Smooth muscle cell (in vitro differentiated cells): ENCODE data around the gene AFAP1L1. TPM values are rescaled to one million over a fixed set of nuclear protein-coding genes. Genes with fewer than 3 reads are reported as not detected.

Experiments used
- DNase-seq: peaks from one replicate; lab custom pipeline; 2025; ENCODE audit not compliant: unreplicated experiment; lab: John Stamatoyannopoulos, UW
- H2AFZ ChIP-seq: fragments of 200-600 bp; sonication (generic); 2 replicates; pipeline ENCODE4 v1.6.0; 2016; ENCODE audit warnings: antibody characterized with exemption, low read depth, mild to moderate bottlenecking
- H3F3A ChIP-seq: fragments of 200-600 bp; sonication (generic); 2 replicates; pipeline ENCODE4 v1.6.0; 2017; ENCODE audit warnings: antibody characterized with exemption, low read depth
- H3K27ac ChIP-seq: fragments of 200-600 bp; sonication (generic); 2 replicates; pipeline ENCODE4 v1.5.1; 2016; ENCODE audit warnings: low read depth, mild to moderate bottlenecking
- H3K27me3 ChIP-seq: fragments of 200-600 bp; sonication (generic); 2 replicates; pipeline ENCODE4 v1.6.1; 2016; ENCODE audit warnings: low read depth, mild to moderate bottlenecking
- H3K36me3 ChIP-seq: fragments of 200-600 bp; sonication (generic); 2 replicates; pipeline ENCODE4 v1.5.1; 2016; ENCODE audit warnings: low read depth
- H3K4me1 ChIP-seq: fragments of 200-600 bp; sonication (generic); 2 replicates; pipeline ENCODE4 v1.5.1; 2016; ENCODE audit warnings: low read depth
- H3K4me2 ChIP-seq: fragments of 200-600 bp; sonication (generic); 2 replicates; pipeline ENCODE4 v1.6.0; 2016; ENCODE audit warnings: mild to moderate bottlenecking
- H3K4me3 ChIP-seq: fragments of 200-600 bp; sonication (generic); 2 replicates; pipeline ENCODE4 v1.5.1; 2016; ENCODE audit warnings: mild to moderate bottlenecking
- H3K79me2 ChIP-seq: fragments of 200-600 bp; sonication (generic); 2 replicates; pipeline ENCODE4 v1.6.0; 2016; ENCODE audit warnings: low read depth, mild to moderate bottlenecking
- H3K9ac ChIP-seq: fragments of 200-600 bp; sonication (generic); 2 replicates; pipeline ENCODE4 v1.6.0; 2016; ENCODE audit warnings: low read depth
- H3K9me3 ChIP-seq: fragments of 200-600 bp; sonication (generic); replicated peaks from 2 replicates; pipeline ENCODE4 v1.5.1; 2016; ENCODE audit warnings: low read depth
- H4K20me1 ChIP-seq: fragments of 200-600 bp; sonication (generic); 2 replicates; pipeline ENCODE4 v1.6.0; 2016; ENCODE audit warnings: low read depth
- CTCF ChIP-seq: fragments of 200-600 bp; sonication (generic); IDR thresholded peaks from 2 replicates; pipeline ENCODE4 v1.5.1; 2017; ENCODE audit warnings: borderline replicate concordance, mild to moderate bottlenecking, antibody characterized with exemption; ENCODE audit not compliant: insufficient read depth, poor library complexity, severe bottlenecking
- WGBS: methylation state at CpG from one replicate; pipeline ENCODE4 v1.1.7; 2016; ENCODE audit warnings: low lambda C conversion rate; 5-methylcytosine and 5-hydroxymethylcytosine counted together
- polyA plus RNA-seq: library from polyadenylated mRNA; unstranded; fragments of >200 nt; fragmentation: Nextera tagmentation; extraction: Ambion mirVana; gene quantifications from 2 replicates; pipeline ENCODE4 v1.2.1, GENCODE V29; 2016
- total RNA-seq: library from RNA; depleted of rRNA; stranded (reverse); fragments of >200 nt; gene quantifications from 2 replicates; pipeline ENCODE4 v1.2.3, GENCODE V29; 2014

Gene AFAP1L1
- total and polyA plus RNA-seq, 2 experiments from 2014 or later = 0.59 to 2.3 TPM

DNA sequence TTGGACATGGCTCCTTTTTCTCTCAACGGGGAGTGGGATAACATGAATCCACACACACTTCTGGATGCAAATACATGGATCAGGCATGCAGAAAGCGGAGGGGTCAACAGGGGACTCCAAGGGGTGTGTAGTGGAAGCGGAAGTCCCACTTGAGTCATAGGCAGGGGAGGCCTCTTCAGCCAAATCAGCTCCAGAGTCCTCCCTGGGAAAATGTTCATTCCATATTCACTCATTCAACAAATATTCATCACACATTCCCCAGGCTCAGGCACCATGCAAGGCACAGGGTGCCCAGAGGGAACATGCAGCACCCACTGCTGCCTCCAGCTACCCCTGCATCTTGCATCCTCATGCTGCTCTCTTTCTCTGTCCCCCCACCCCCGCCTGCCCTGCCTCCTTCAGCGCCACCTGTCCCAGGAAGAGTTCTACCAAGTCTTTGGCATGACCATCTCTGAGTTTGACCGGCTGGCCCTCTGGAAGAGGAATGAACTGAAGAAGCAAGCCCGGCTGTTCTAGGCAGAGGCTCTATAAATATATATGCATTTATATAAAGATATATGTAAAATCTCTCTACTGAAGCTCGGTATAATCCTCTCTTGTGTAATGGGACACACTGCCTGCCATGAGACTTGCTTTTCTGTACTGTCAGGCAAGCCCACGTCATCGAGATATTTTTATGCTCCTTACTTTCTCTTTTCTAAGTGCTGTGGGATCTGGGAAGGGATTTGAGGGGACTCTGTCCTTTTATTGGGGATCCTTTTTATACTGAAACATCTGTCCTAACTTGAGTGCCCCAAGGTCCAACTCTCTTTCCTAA, 13.6 kb upstream of the AFAP1L1 start:
- no peak for TF ChIP-seq CTCF
- Histone ChIP-seq H2AFZ (no peak overlapping the region), H3K79me2 (no peaks in the 10 kb centered on the region), H4K20me1 (no peaks in the 10 kb centered on the region), H3K27me3 (peaks cover 52% of the 10 kb centered on the region), H3K4me2 (no peak overlapping the region), H3K4me1 (no peaks in the 10 kb centered on the region), H3K4me3 (no peak overlapping the region), H3K9ac (no peak overlapping the region), H3K27ac (no peak overlapping the region), H3K9me3 (no peaks in the 10 kb centered on the region), H3K36me3 (no peaks in the 10 kb centered on the region), H3F3A (no peaks in the 10 kb centered on the region)
- no peak for DNase-seq
- 81% methylated on average over 10 of the region's 10 CpGs for WGBS

DNA sequence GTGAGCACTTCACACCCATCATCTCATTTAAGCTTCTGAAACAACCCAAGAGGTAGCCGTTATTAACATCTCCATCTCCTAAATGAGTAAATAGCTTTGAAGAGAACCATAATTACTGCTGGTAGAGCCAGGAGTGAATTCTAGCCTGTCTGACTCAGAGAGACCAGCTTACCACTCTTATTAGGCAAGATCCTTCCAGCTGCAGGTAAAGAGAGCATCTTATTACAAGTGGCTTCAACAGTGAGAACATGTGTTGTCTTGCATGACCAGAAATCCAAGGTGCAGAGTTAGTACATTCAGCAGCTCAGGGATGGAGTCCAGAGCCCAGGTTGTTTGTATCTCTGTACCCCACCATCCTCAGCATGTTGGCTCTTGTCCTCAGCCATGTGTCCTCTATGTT, 10.9 kb upstream of the AFAP1L1 start:
- H3K4me2 ChIP-seq = no peak overlapping the region
- no peaks in the 10 kb centered on the region for H4K20me1 ChIP-seq
- DNase-seq = no peak
- TF ChIP-seq CTCF = no peak
- H3K4me1 ChIP-seq = no peaks in the 10 kb centered on the region
- H3F3A ChIP-seq = no peaks in the 10 kb centered on the region
- H3K9ac ChIP-seq = no peak overlapping the region
- no peak overlapping the region for H3K4me3 ChIP-seq
- no peaks in the 10 kb centered on the region for H3K9me3 ChIP-seq
- H3K27me3 ChIP-seq = peaks cover 74% of the 10 kb centered on the region
- H3K79me2 ChIP-seq = no peaks in the 10 kb centered on the region
- no peak overlapping the region for H3K27ac ChIP-seq
- H2AFZ ChIP-seq = no peak overlapping the region
- 68% methylated on average over 1 of the region's 1 CpG for WGBS
- no peaks in the 10 kb centered on the region for H3K36me3 ChIP-seq

- WGBS = 77% methylated on average over 7 of the region's 7 CpGs
- Histone ChIP-seq H3K27ac (no peak overlapping the region), H3K36me3 (no peaks in the 10 kb centered on the region), H3K4me1 (no peaks in the 10 kb centered on the region), H3K27me3 (peaks cover 74% of the 10 kb centered on the region), H3K9me3 (no peaks in the 10 kb centered on the region), H4K20me1 (no peaks in the 10 kb centered on the region), H3K4me3 (no peak overlapping the region), H2AFZ (no peak overlapping the region), H3K79me2 (no peaks in the 10 kb centered on the region), H3F3A (no peaks in the 10 kb centered on the region), H3K9ac (no peak overlapping the region), H3K4me2 (no peak overlapping the region)
- DNase-seq = no peak
- TF ChIP-seq CTCF = no peak
Observed at GRCh38 chr5:149261246-149261645, 10.4 kb upstream of the AFAP1L1 start.

- H3K27ac ChIP-seq = no peak overlapping the region
- H3K4me2 ChIP-seq = no peak overlapping the region
- H3F3A ChIP-seq = no peaks in the 10 kb centered on the region
- no peak overlapping the region for H3K9ac ChIP-seq
- 83% methylated on average over 4 of the region's 4 CpGs for WGBS
- no peaks in the 10 kb centered on the region for H4K20me1 ChIP-seq
- H3K9me3 ChIP-seq = no peaks in the 10 kb centered on the region
- TF ChIP-seq CTCF = no peak
- peaks cover 74% of the 10 kb centered on the region for H3K27me3 ChIP-seq
- H3K4me3 ChIP-seq = no peak overlapping the region
- no peaks in the 10 kb centered on the region for H3K36me3 ChIP-seq
- DNase-seq = no peak
- H2AFZ ChIP-seq = no peak overlapping the region
- no peaks in the 10 kb centered on the region for H3K4me1 ChIP-seq
- no peaks in the 10 kb centered on the region for H3K79me2 ChIP-seq
Observed at GRCh38 chr5:149262315-149262714, 9.3 kb upstream of the AFAP1L1 start.
